BLaER1 treated with 17β-estradiol and CSF1 and Interleukin-3, amounts not matched to agents 10 nM and 100 nM (cell line): ENCODE results near the gene AMIGO1.
A peak's percentile ranks its signal among the peaks of the same experiment; 100 is the strongest.

Experiments
- H3K27ac ChIP-seq, 11 experiments: shearing (Covaris generic); formaldehyde crosslinking; 2 replicates each; pipeline ENCODE4 v1.8.1; 2022
- H3K27me3 ChIP-seq, 11 experiments: shearing (Covaris generic); formaldehyde crosslinking; 2 replicates each; pipeline ENCODE4 v1.8.1; 2022
- H3K36me3 ChIP-seq, 11 experiments: shearing (Covaris generic); formaldehyde crosslinking; 2 replicates each; pipeline ENCODE4 v1.8.1; 2022
- H3K4me1 ChIP-seq, 10 experiments: shearing (Covaris generic); formaldehyde crosslinking; 2 replicates each; pipeline ENCODE4 v1.8.1; 2022
- H3K4me2 ChIP-seq, 11 experiments: shearing (Covaris generic); formaldehyde crosslinking; 2 replicates each; pipeline ENCODE4 v1.8.1; 2022
- H3K4me3 ChIP-seq, 10 experiments: shearing (Covaris generic); formaldehyde crosslinking; 2 replicates each; pipeline ENCODE4 v1.8.1; 2022
- H3K9ac ChIP-seq, 11 experiments: shearing (Covaris generic); formaldehyde crosslinking; 2 replicates each; pipeline ENCODE4 v1.8.1; 2022
- H3K9me3 ChIP-seq, 11 experiments: shearing (Covaris generic); formaldehyde crosslinking; replicated peaks in 1 of 11; 2 replicates each; pipeline ENCODE4 v1.8.1; 2022
- H4K20me1 ChIP-seq, 11 experiments: shearing (Covaris generic); formaldehyde crosslinking; 2 replicates each; pipeline ENCODE4 v1.8.1; 2022
- Cebpa-rat ChIP-seq, 11 experiments: shearing (Covaris generic); IDR thresholded peaks; 2 replicates each; pipeline ENCODE4 v1.8.1; 2022

AMIGO1 gene

GRCh38 chr1:109509176-109510134, at the start of gene AMIGO1:
AMIGO1 (minus strand) TSS chr1:109509727; CDS start chr1:109508912, 815 bp downstream.
- peak within 1 kb of the TSS; percentile 62 to 85 (median 74) for H3K4me3 ChIP-seq
- peak within 1 kb of the TSS; percentile 65 to 83 (median 80) for H3K9ac ChIP-seq

GRCh38 chr1:109557520-109557919, 48.0 kb upstream of the AMIGO1 start:
- Histone ChIP-seq H3K4me3 (no peak overlapping the region), H3K9me3 (peaks cover 0 to 11% (median 0%) of the 10 kb centered on the region in 11 experiments; a peak in 3 of 22 replicates), H3K36me3 (peaks cover 0 to 35% (median 26%) of the 10 kb centered on the region in 11 experiments; a peak in 19 of 22 replicates), H3K4me2 (0 out of 22 replicates have a peak overlapping the region, but pooled peaks of 1 of the 11 experiments have one; percentile 74), H3K27me3 (no peaks in the 10 kb centered on the region), H3K27ac (no peak overlapping the region), H4K20me1 (peaks cover 96 to 100% (median 100%) of the 10 kb centered on the region in 11 experiments), H3K4me1 (peaks cover 20 to 83% (median 33%) of the 10 kb centered on the region in 10 experiments), H3K9ac (no peak overlapping the region)
- TF ChIP-seq Cebpa-rat (IDR thresholded peaks at IDR 0.05), result no peak

More at GRCh38 chr1:109509176-109510134, at the start of gene AMIGO1:
- Histone ChIP-seq H3K27me3 (peaks cover 0 to 4% (median 0%) of the 10 kb centered on the region in 11 experiments; a peak in 1 of 22 replicates), H4K20me1 (no peaks in the 10 kb centered on the region), H3K4me2 (peak within 1 kb of the TSS; percentile 89 to 99 (median 97)), H3K27ac (peak within 1 kb of the TSS in 10 of 11 experiments; percentile 27 to 64 (median 46); a peak in 16 of 22 replicates), H3K4me1 (peaks cover 10 to 21% (median 15%) of the 10 kb centered on the region in 10 experiments), H3K9me3 (no peaks in the 10 kb centered on the region), H3K36me3 (peaks cover 0 to 3% (median 0%) of the 10 kb centered on the region in 11 experiments; a peak in 1 of 22 replicates)
- TF ChIP-seq Cebpa-rat (IDR thresholded peaks at IDR 0.05), result no peak

GRCh38 chr1:109556563-109556962, 47.0 kb upstream of the AMIGO1 start:
- no peak overlapping the region for H3K9ac ChIP-seq
- peak overlapping the region in 1 of 11 experiments; percentile 15; a peak in 1 of 22 replicates for H3K27ac ChIP-seq
- peaks cover 0 to 11% (median 0%) of the 10 kb centered on the region in 11 experiments; a peak in 3 of 22 replicates for H3K9me3 ChIP-seq
- H4K20me1 ChIP-seq, result peaks cover 94 to 100% (median 100%) of the 10 kb centered on the region in 11 experiments
- no peak overlapping the region for H3K4me3 ChIP-seq
- no peak for TF ChIP-seq Cebpa-rat (IDR thresholded peaks at IDR 0.05)
- H3K4me2 ChIP-seq, result peak overlapping the region; percentile 35 to 74 (median 54); a peak in 19 of 22 replicates
- no peaks in the 10 kb centered on the region for H3K27me3 ChIP-seq
- peaks cover 16 to 83% (median 28%) of the 10 kb centered on the region in 10 experiments for H3K4me1 ChIP-seq
- H3K36me3 ChIP-seq, result peaks cover 0 to 45% (median 31%) of the 10 kb centered on the region in 11 experiments; a peak in 19 of 22 replicates

- Histone ChIP-seq H3K4me2 (peak within 1 kb of the TSS; percentile 86 to 96 (median 91)), H3K9me3 (peaks cover 0 to 2% (median 0%) of the 10 kb centered on the region in 11 experiments; a peak in 2 of 22 replicates), H3K9ac (peak within 1 kb of the TSS; percentile 82 to 97 (median 91)), H3K27me3 (no peaks in the 10 kb centered on the region), H3K27ac (peak within 1 kb of the TSS; percentile 84 to 95 (median 92)), H3K36me3 (peaks cover 0 to 21% (median 8%) of the 10 kb centered on the region in 11 experiments; a peak in 14 of 22 replicates), H4K20me1 (peaks cover 21 to 51% (median 46%) of the 10 kb centered on the region in 11 experiments; a peak in 21 of 22 replicates), H3K4me3 (peak within 1 kb of the TSS; percentile 77 to 93 (median 82)), H3K4me1 (peaks cover 22 to 49% (median 33%) of the 10 kb centered on the region in 10 experiments)
- peak in 2 of 11 experiments; percentile 26 to 45; a peak in 1 of 22 replicates for TF ChIP-seq Cebpa-rat (IDR thresholded peaks at IDR 0.05)
Measured at GRCh38 chr1:109548321-109549267, 39.1 kb upstream of the AMIGO1 start, which contains the start of gene GNAI3. GNAI3 (plus strand) TSS chr1:109548615; CDS start chr1:109548721, 106 bp downstream.

- Histone ChIP-seq H3K4me3 (peak overlapping the region; percentile 77 to 93 (median 82)), H3K36me3 (peaks cover 0 to 16% (median 5%) of the 10 kb centered on the region in 11 experiments; a peak in 7 of 22 replicates), H4K20me1 (peaks cover 16 to 42% (median 37%) of the 10 kb centered on the region in 11 experiments; a peak in 20 of 22 replicates), H3K4me1 (peaks cover 22 to 44% (median 33%) of the 10 kb centered on the region in 10 experiments), H3K9me3 (no peaks in the 10 kb centered on the region), H3K27me3 (no peaks in the 10 kb centered on the region), H3K27ac (peak overlapping the region; percentile 84 to 95 (median 92)), H3K9ac (peak overlapping the region; percentile 82 to 97 (median 91)), H3K4me2 (peak overlapping the region; percentile 84 to 96 (median 90))
- no peak for TF ChIP-seq Cebpa-rat (IDR thresholded peaks at IDR 0.05)
Measured at GRCh38 chr1:109547463-109548320, 38.2 kb upstream of the AMIGO1 start.

- TF ChIP-seq Cebpa-rat (IDR thresholded peaks at IDR 0.05), result no peak
- no peaks in the 10 kb centered on the region for H3K27me3 ChIP-seq
- H3K4me3 ChIP-seq, result peak overlapping the region; percentile 77 to 93 (median 82)
- H4K20me1 ChIP-seq, result peaks cover 6 to 30% (median 25%) of the 10 kb centered on the region in 11 experiments; a peak in 20 of 22 replicates
- H3K36me3 ChIP-seq, result peaks cover 0 to 5% (median 0%) of the 10 kb centered on the region in 11 experiments; a peak in 3 of 22 replicates
- H3K9me3 ChIP-seq, result no peaks in the 10 kb centered on the region
- peak overlapping the region; percentile 82 to 97 (median 91) for H3K9ac ChIP-seq
- H3K27ac ChIP-seq, result peak overlapping the region; percentile 84 to 95 (median 92)
- peaks cover 22 to 37% (median 31%) of the 10 kb centered on the region in 10 experiments for H3K4me1 ChIP-seq
- peak overlapping the region; percentile 84 to 96 (median 90) for H3K4me2 ChIP-seq
Measured at GRCh38 chr1:109546311-109547109, 37.0 kb upstream of the AMIGO1 start.
